ENCODE results near the gene MRPS16. TPM values are rescaled to one million over a fixed set of nuclear protein-coding genes. Genes with fewer than 3 reads are reported as not detected.
A peak's percentile ranks its signal among the peaks of the same experiment; 100 is the strongest.

The MRPS16 gene
- total and polyA plus RNA-seq, 2 of the 13 experiments (the other 11 are each of a cell fraction or from before 2014, with no cell fraction given) = 70.1 to 135 TPM

- TF ChIP-seq YY1 (IDR thresholded peaks at IDR 0.05; ENCODE audit: insufficient read depth, insufficient replicate concordance, low read depth, low read length) = no peak
- no peak for TF ChIP-seq CSRNP2 (CRISPR knock-in tag; conservative IDR thresholded peaks at IDR 0.05; ENCODE audit: low read depth)
- TF ChIP-seq ZNF562 (CRISPR knock-in tag; IDR thresholded peaks at IDR 0.05; ENCODE audit: borderline replicate concordance) = no peak
- TF ChIP-seq ARID3A (IDR thresholded peaks at IDR 0.05; ENCODE audit: low read depth, low read length) = no peak
- TF ChIP-seq CC2D1A (CRISPR knock-in tag; IDR thresholded peaks at IDR 0.05) = no peak
- TF ChIP-seq PRMT3 (CRISPR knock-in tag; IDR thresholded peaks at IDR 0.05; ENCODE audit: borderline replicate concordance, low read depth) = peak; percentile 95; the same call in 1 of the 2 replicates
- no peak for TF ChIP-seq ZBTB44 (CRISPR knock-in tag; IDR thresholded peaks at IDR 0.05)
- no peak for TF ChIP-seq RAD51 (IDR thresholded peaks at IDR 0.05; ENCODE audit: borderline replicate concordance)
- TF ChIP-seq ARID4A (CRISPR knock-in tag; IDR thresholded peaks at IDR 0.05; ENCODE audit: borderline replicate concordance) = peak; percentile 99
- TF ChIP-seq ARID2 (CRISPR knock-in tag; IDR thresholded peaks at IDR 0.05; ENCODE audit: borderline replicate concordance) = peak; percentile 96
- TF ChIP-seq ZNF512 (CRISPR knock-in tag; IDR thresholded peaks at IDR 0.05) = no peak
- TF ChIP-seq MLX (CRISPR knock-in tag; IDR thresholded peaks at IDR 0.05) = no peak; the same call in 1 of the 2 replicates
- TF ChIP-seq ZNF563 (CRISPR knock-in tag; IDR thresholded peaks at IDR 0.05) = no peak
Observed at GRCh38 chr10:73246646-73247508, 5.6 kb downstream of the MRPS16 start, which contains the start of gene DNAJC9 (continued).
